Keratinocyte (primary cell): Measurements from ENCODE around the gene KIAA1958. TPM values are rescaled to one million over a fixed set of nuclear protein-coding genes. Genes with fewer than 3 reads are reported as not detected.

Experiments used
- DNase-seq: peaks from one replicate; pipeline ENCODE4 v3.0.0-alpha.2; 2011; ENCODE audit warnings: low read depth, missing footprints, low spot score
- FAIRE-seq: peaks from 2 replicates; lab custom pipeline; 2011; peaks lifted over from hg19 to GRCh38; lab: Jason Lieb, UNC
- H2AFZ ChIP-seq: 2 replicates; pipeline ENCODE4 v1.6.0; 2012; ENCODE audit warnings: low read length, control low read depth, inconsistent platforms; ENCODE audit not compliant: control insufficient read depth
- H3K27ac ChIP-seq: 2 replicates; pipeline ENCODE4 v1.5.1; 2011; ENCODE audit warnings: low read length; ENCODE audit not compliant: control insufficient read depth, insufficient read depth
- H3K27me3 ChIP-seq: 3 replicates; pipeline ENCODE4 v1.6.0; 2011; ENCODE audit warnings: low read length; ENCODE audit not compliant: control insufficient read depth, insufficient read depth; ENCODE audit errors: extremely low read depth
- H3K36me3 ChIP-seq, 2 experiments: 2 replicates in 1 of 2; 3 replicates in 1 of 2; pipeline ENCODE4 v1.5.1; 2011; ENCODE audit warnings: low read length in 2 of 2, mild to moderate bottlenecking in 1 of 2; ENCODE audit not compliant: control insufficient read depth in 2 of 2, insufficient read depth in 2 of 2; ENCODE audit errors: extremely low read depth in 1 of 2
- H3K4me1 ChIP-seq: 3 replicates; pipeline ENCODE4 v1.5.1; 2011; ENCODE audit warnings: low read length; ENCODE audit not compliant: control insufficient read depth, insufficient read depth; ENCODE audit errors: extremely low read depth
- H3K4me2 ChIP-seq: 3 replicates; pipeline ENCODE4 v1.6.0; 2011; ENCODE audit warnings: low read depth, low read length; ENCODE audit not compliant: control insufficient read depth, insufficient read depth; ENCODE audit errors: extremely low read depth
- H3K4me3 ChIP-seq, 3 experiments: fragments of 200-600 bp in 1 of 3; sonication (generic) in 1 of 3; 2 replicates in 2 of 3; 3 replicates in 1 of 3; pipeline ENCODE4 v1.5.1; 2011 to 2016; ENCODE audit warnings: low read length in 3 of 3, mild to moderate bottlenecking in 3 of 3, control low read depth in 2 of 3, inconsistent platforms in 1 of 3, low read depth in 1 of 3, mixed read lengths in 1 of 3, mixed run types in 1 of 3, moderate library complexity in 1 of 3; ENCODE audit not compliant: control insufficient read depth in 2 of 3, insufficient read depth in 2 of 3; ENCODE audit errors: extremely low read depth in 1 of 3
- H3K79me2 ChIP-seq: 2 replicates; pipeline ENCODE4 v1.6.0; 2012; ENCODE audit warnings: low read length; ENCODE audit not compliant: control insufficient read depth, insufficient read depth
- H3K9ac ChIP-seq: 3 replicates; pipeline ENCODE4 v1.6.0; 2011; ENCODE audit warnings: low read length; ENCODE audit not compliant: control insufficient read depth, insufficient read depth; ENCODE audit errors: extremely low read depth
- H3K9me1 ChIP-seq: 3 replicates; pipeline ENCODE4 v1.6.0; 2011; ENCODE audit warnings: low read length; ENCODE audit not compliant: control insufficient read depth, insufficient read depth; ENCODE audit errors: extremely low read depth
- H3K9me3 ChIP-seq: 2 replicates; pipeline ENCODE4 v1.5.1; 2012; ENCODE audit warnings: low read depth, low read length; ENCODE audit not compliant: control insufficient read depth
- H4K20me1 ChIP-seq: 3 replicates; pipeline ENCODE4 v1.6.0; 2011; ENCODE audit warnings: low read length; ENCODE audit not compliant: control insufficient read depth, insufficient read depth; ENCODE audit errors: extremely low read depth
- CTCF ChIP-seq, 3 experiments: IDR thresholded peaks in 1 of 3; conservative IDR thresholded peaks in 1 of 3; optimal IDR thresholded peaks in 1 of 3; 2 replicates in 2 of 3; 3 replicates in 1 of 3; pipeline versions ENCODE3 to v1.5.1; 2011; ENCODE audit warnings: low read length in 3 of 3, mild to moderate bottlenecking in 3 of 3, moderate library complexity in 2 of 3, control low read depth in 1 of 3, inconsistent platforms in 1 of 3; ENCODE audit not compliant: insufficient read depth in 2 of 3; ENCODE audit errors: extremely low read depth in 1 of 3
- EZH2 ChIP-seq: IDR thresholded peaks from one replicate; pipeline ENCODE4 v1.6.1; 2012; ENCODE audit warnings: inconsistent platforms, mild to moderate bottlenecking, low read length, moderate library complexity
- dilution Hi-C: fragments of 300-500 bp; cut with MboI; formaldehyde crosslinking; loops from one replicate; pipeline ENCODE4 v1.7.0; 2020; ENCODE audit warnings: low sequenced_read_pairs; ENCODE audit not compliant: extremely low pct_ligation_motif_present
- polyA plus RNA-seq, 5 experiments: library from polyadenylated mRNA; depleted of rRNA in 3 of 5; stranded (reverse) in 3 of 5; stranded (forward) in 1 of 5; unstranded in 1 of 5; fragments of >200 nt; gene quantifications; 1 replicate in 1 of 5; 2 replicates in 3 of 5; 3 replicates in 1 of 5; pipeline versions ENCODE4 v1.2.1 to v1.2.3, GENCODE V29; 2011 to 2012; ENCODE audit warnings: missing spikeins in 2 of 5, low read depth in 1 of 5, low replicate concordance in 1 of 5

KIAA1958 gene
- polyA plus RNA-seq, 1 donor (not counting 4 experiments of a cell fraction or from before 2014, with no cell fraction given): 0.84 TPM

- H3K9me1 ChIP-seq: no peaks in the 10 kb centered on the region
- DNase-seq (no peak), FAIRE-seq (no peak)
- H3K4me1 ChIP-seq: peaks cover 7% of the 10 kb centered on the region
- H3K36me3 ChIP-seq: no peaks in the 10 kb centered on the region
- no peak overlapping the region for H3K4me3 ChIP-seq
- H3K9ac ChIP-seq: no peak overlapping the region
- H3K27ac ChIP-seq: no peak overlapping the region
- H4K20me1 ChIP-seq: no peaks in the 10 kb centered on the region
- H3K4me2 ChIP-seq: no peak overlapping the region
- H3K9me3 ChIP-seq: no peaks in the 10 kb centered on the region
- H3K79me2 ChIP-seq: no peaks in the 10 kb centered on the region
- no peak overlapping the region for H2AFZ ChIP-seq
- no peaks in the 10 kb centered on the region for H3K27me3 ChIP-seq
- TF ChIP-seq EZH2 (no peak), CTCF (optimal IDR thresholded peaks at IDR 0.05 in 1 of 3, IDR thresholded peaks at IDR 0.05 in 1 of 3, conservative IDR thresholded peaks at IDR 0.05 in 1 of 3; ENCODE audit: extremely low read depth in 1 of 3, insufficient read depth in 2 of 3, low read length in 3 of 3) (no peak)
- dilution Hi-C loops: no loop called here
Observed at GRCh38 chr9:112572416-112572815, 85.8 kb downstream of the KIAA1958 start.

- no peak for FAIRE-seq
- Histone ChIP-seq H2AFZ (no peak overlapping the region), H3K79me2 (no peaks in the 10 kb centered on the region), H3K4me2 (no peak overlapping the region), H3K4me1 (peaks cover 5% of the 10 kb centered on the region), H3K9me3 (no peaks in the 10 kb centered on the region), H3K27ac (no peak overlapping the region), H3K9ac (no peak overlapping the region), H3K36me3 (no peaks in the 10 kb centered on the region), H3K4me3 (no peak overlapping the region), H3K27me3 (no peaks in the 10 kb centered on the region), H4K20me1 (no peaks in the 10 kb centered on the region), H3K9me1 (no peaks in the 10 kb centered on the region)
- DNase-seq: no peak
- TF ChIP-seq CTCF (optimal IDR thresholded peaks at IDR 0.05 in 1 of 3, IDR thresholded peaks at IDR 0.05 in 1 of 3, conservative IDR thresholded peaks at IDR 0.05 in 1 of 3; ENCODE audit: extremely low read depth in 1 of 3, insufficient read depth in 2 of 3, low read length in 3 of 3) (no peak), EZH2 (no peak)
- dilution Hi-C loops: no loop called here
Observed at GRCh38 chr9:112574008-112574407, 87.4 kb downstream of the KIAA1958 start.
